B cell (primary cell): ENCODE results near the gene DTX3.

Source experiments
- EZH2 ChIP-seq: IDR thresholded peaks from 2 replicates; pipeline ENCODE4 v1.6.1; 2012; ENCODE audit warnings: borderline replicate concordance, low read depth, mild to moderate bottlenecking, moderate library complexity, low read length; ENCODE audit not compliant: insufficient read depth, poor library complexity, severe bottlenecking
- TF ChIP-seq, protein P1 (sequence below): fragments of 200-600 bp; IDR thresholded peaks from one replicate; pipeline ENCODE4 v1.8.0; 2022; ENCODE audit warnings: antibody characterized with exemption, mild to moderate bottlenecking

DNA sequence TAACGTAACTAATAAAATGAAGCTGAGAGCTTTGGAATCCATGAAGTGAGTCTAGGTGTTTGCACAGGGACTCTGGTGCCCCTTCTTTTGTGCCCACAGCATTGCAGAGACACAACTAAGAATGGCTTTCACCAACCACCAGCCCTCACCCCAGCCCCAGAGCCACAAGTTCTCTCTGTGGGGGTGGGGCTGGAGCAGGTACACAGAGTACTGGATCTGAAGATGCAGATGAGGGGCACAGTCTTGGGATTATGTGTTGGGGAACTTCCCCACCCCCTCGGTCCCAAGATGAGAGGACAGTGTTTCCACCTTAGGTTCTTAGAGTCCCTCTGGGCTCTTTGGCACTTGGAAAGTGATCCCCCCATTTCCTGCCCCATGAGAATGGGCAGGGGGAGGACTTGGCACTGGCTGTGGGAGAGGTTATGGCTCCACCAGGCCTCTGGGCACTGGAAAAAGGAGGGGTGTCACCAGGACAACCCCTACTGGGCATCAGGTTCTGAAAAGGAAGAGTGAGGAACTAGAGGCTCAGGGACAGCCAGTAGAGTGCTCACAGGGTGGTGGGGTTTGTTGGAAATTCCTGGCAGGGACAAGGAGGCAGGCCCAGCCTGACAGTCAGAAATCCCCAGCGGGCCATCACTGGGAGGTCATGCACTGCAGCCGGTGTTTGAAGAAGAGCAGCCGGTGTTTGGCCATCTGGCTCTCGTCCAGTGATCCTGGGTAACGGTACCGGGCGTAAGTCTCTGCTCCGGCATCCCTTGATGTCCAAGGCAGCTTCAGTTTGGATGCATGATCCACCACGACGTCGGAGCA, 21.7 kb downstream of the DTX3 start:
- TF ChIP-seq, protein P1, sequence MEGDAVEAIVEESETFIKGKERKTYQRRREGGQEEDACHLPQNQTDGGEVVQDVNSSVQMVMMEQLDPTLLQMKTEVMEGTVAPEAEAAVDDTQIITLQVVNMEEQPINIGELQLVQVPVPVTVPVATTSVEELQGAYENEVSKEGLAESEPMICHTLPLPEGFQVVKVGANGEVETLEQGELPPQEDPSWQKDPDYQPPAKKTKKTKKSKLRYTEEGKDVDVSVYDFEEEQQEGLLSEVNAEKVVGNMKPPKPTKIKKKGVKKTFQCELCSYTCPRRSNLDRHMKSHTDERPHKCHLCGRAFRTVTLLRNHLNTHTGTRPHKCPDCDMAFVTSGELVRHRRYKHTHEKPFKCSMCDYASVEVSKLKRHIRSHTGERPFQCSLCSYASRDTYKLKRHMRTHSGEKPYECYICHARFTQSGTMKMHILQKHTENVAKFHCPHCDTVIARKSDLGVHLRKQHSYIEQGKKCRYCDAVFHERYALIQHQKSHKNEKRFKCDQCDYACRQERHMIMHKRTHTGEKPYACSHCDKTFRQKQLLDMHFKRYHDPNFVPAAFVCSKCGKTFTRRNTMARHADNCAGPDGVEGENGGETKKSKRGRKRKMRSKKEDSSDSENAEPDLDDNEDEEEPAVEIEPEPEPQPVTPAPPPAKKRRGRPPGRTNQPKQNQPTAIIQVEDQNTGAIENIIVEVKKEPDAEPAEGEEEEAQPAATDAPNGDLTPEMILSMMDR, result no peak
- TF ChIP-seq EZH2, result no peak
